Endothelial cell of umbilical vein (primary cell): ENCODE data around the gene UBN2. TPM values are rescaled to one million over a fixed set of nuclear protein-coding genes. Genes with fewer than 3 reads are reported as not detected.
A peak's percentile ranks its signal among the peaks of the same experiment; 100 is the strongest.

Experiments used
- BruUV-seq: library from RNA; stranded (reverse); fragments of 400-500 nt; replicated peaks from 2 replicates; lab custom pipeline; 2021; lab: Mats Ljungman, UMichigan
- CTCF ChIA-PET: fragments of 300-600, 350-600 bp; sonication (Branson Sonifier 250); formaldehyde crosslinking; loops from one replicate; lab custom pipeline; 2021; ENCODE audit warnings: antibody characterized with exemption, inconsistent platforms; lab: Charles Lee
- POLR2A ChIA-PET: fragments of 300-600, 350-600 bp; sonication (Branson Sonifier 250); formaldehyde crosslinking; loops from one replicate; lab custom pipeline; 2021; ENCODE audit warnings: antibody characterized with exemption, inconsistent platforms; lab: Charles Lee
- DNase-seq: peaks from one replicate; pipeline ENCODE4 v3.0.0-alpha.2; 2011; ENCODE audit warnings: low read depth, low spot score
- FAIRE-seq: peaks from 2 replicates; lab custom pipeline; 2011; peaks lifted over from hg19 to GRCh38; lab: Jason Lieb, UNC
- H2AFZ ChIP-seq: 2 replicates; pipeline ENCODE4 v1.6.0; 2012; ENCODE audit warnings: low read depth, low read length, control low read depth, inconsistent platforms
- H3K27ac ChIP-seq: 2 replicates; pipeline ENCODE4 v1.5.1; 2011; ENCODE audit warnings: low read depth, mild to moderate bottlenecking, control low read depth, low read length, moderate library complexity; ENCODE audit not compliant: insufficient read depth
- H3K27me3 ChIP-seq, 2 experiments: 2 replicates each; pipeline versions ENCODE4 v1.6.0 to v1.6.1; 2011; ENCODE audit warnings: low read length in 2 of 2, mixed read lengths in 1 of 2; ENCODE audit not compliant: control insufficient read depth in 2 of 2, insufficient read depth in 2 of 2
- H3K36me3 ChIP-seq, 2 experiments: 2 replicates in 1 of 2; 3 replicates in 1 of 2; pipeline ENCODE4 v1.5.1; 2011; ENCODE audit warnings: low read length in 2 of 2, mild to moderate bottlenecking in 1 of 2, moderate library complexity in 1 of 2; ENCODE audit not compliant: control insufficient read depth in 2 of 2, insufficient read depth in 2 of 2; ENCODE audit errors: extremely low read depth in 1 of 2
- H3K4me1 ChIP-seq: 3 replicates; pipeline ENCODE4 v1.5.1; 2011; ENCODE audit warnings: mild to moderate bottlenecking, low read length; ENCODE audit not compliant: control insufficient read depth, insufficient read depth; ENCODE audit errors: extremely low read depth
- H3K4me2 ChIP-seq: 2 replicates; pipeline ENCODE4 v1.6.1; 2011; ENCODE audit warnings: low read length, control low read depth, mixed read lengths; ENCODE audit not compliant: insufficient read depth
- H3K4me3 ChIP-seq, 3 experiments: fragments of 200-600 bp in 1 of 3; sonication (generic), shearing (Covaris generic) in 1 of 3; replicated peaks in 1 of 3; 2 replicates each; pipeline ENCODE4 v1.5.1; 2011 to 2016; ENCODE audit warnings: control low read depth in 3 of 3, low read length in 3 of 3, mild to moderate bottlenecking in 2 of 3, inconsistent platforms in 1 of 3, low read depth in 1 of 3, moderate library complexity in 1 of 3; ENCODE audit not compliant: insufficient read depth in 1 of 3
- H3K79me2 ChIP-seq: 2 replicates; pipeline ENCODE4 v1.6.0; 2012; ENCODE audit warnings: low read length, inconsistent platforms; ENCODE audit not compliant: control insufficient read depth, insufficient read depth
- H3K9ac ChIP-seq: replicated peaks from 2 replicates; pipeline ENCODE3; 2011; ENCODE audit warnings: low read length, control low read depth; ENCODE audit not compliant: insufficient read depth; ENCODE audit errors: extremely low read depth
- H3K9me1 ChIP-seq: replicated peaks from 3 replicates; pipeline ENCODE4 v1.6.0; 2011; ENCODE audit warnings: mild to moderate bottlenecking, low read length; ENCODE audit not compliant: control insufficient read depth, insufficient read depth; ENCODE audit errors: extremely low read depth
- H3K9me3 ChIP-seq: replicated peaks from 2 replicates; pipeline ENCODE4 v1.5.1; 2012; ENCODE audit warnings: low read length, inconsistent platforms; ENCODE audit not compliant: control insufficient read depth, insufficient read depth
- H4K20me1 ChIP-seq: replicated peaks from 2 replicates; pipeline ENCODE3; 2011; ENCODE audit warnings: mild to moderate bottlenecking, low read length; ENCODE audit not compliant: control insufficient read depth, insufficient read depth; ENCODE audit errors: extremely low read depth
- CTCF ChIP-seq, 2 donors: IDR thresholded peaks; 1 replicate in 1 of 2; 2 replicates in 1 of 2; pipeline ENCODE4 v1.5.1; 2011; ENCODE audit warnings: low read length in 2 of 2, mild to moderate bottlenecking in 2 of 2, moderate library complexity in 2 of 2, control low read depth in 1 of 2, inconsistent platforms in 1 of 2, low read depth in 1 of 2; ENCODE audit not compliant: insufficient read depth in 1 of 2; ENCODE audit errors: extremely low read depth in 1 of 2
- EZH2 ChIP-seq: IDR thresholded peaks from 2 replicates; pipeline ENCODE4 v1.6.1; 2012; ENCODE audit warnings: borderline replicate concordance, low read depth, mild to moderate bottlenecking, moderate library complexity, low read length, inconsistent platforms; ENCODE audit not compliant: severe bottlenecking
- FOS ChIP-seq: IDR thresholded peaks from 2 replicates; pipeline ENCODE4 v1.6.1; 2011; ENCODE audit warnings: mild to moderate bottlenecking, low read length, moderate library complexity, borderline replicate concordance; ENCODE audit not compliant: insufficient read depth
- GATA2 ChIP-seq: IDR thresholded peaks from 2 replicates; pipeline ENCODE4 v1.7.0; 2011; ENCODE audit warnings: low read depth, mild to moderate bottlenecking, moderate library complexity, mixed read lengths, low read length; ENCODE audit not compliant: insufficient read length, insufficient read depth
- JUN ChIP-seq: IDR thresholded peaks from 2 replicates; pipeline ENCODE4 v1.6.1; 2011; ENCODE audit warnings: borderline replicate concordance, low read depth; ENCODE audit not compliant: insufficient read length, insufficient read depth
- MAX ChIP-seq: IDR thresholded peaks from 2 replicates; pipeline ENCODE4 v1.6.1; 2011; ENCODE audit not compliant: insufficient read depth, insufficient read length
- POLR2AphosphoS5 ChIP-seq: IDR thresholded peaks from 2 replicates; pipeline ENCODE4 v1.6.1; 2012; ENCODE audit warnings: low read depth, mild to moderate bottlenecking, control low read depth, low read length, moderate library complexity; ENCODE audit not compliant: insufficient read depth
- dilution Hi-C: fragments of 300-500 bp; cut with MboI; formaldehyde crosslinking; loops from one replicate; pipeline ENCODE4 v1.15.0; 2019; ENCODE audit warnings: low sequenced_read_pairs; ENCODE audit not compliant: extremely low pct_ligation_motif_present
- intact Hi-C: fragments of 100-400 bp; cut with micrococcal nuclease; formaldehyde crosslinking; loops from one replicate; pipeline ENCODE4 v1.10.0; 2022
- polyA plus RNA-seq, 4 experiments: library from polyadenylated mRNA; depleted of rRNA in 3 of 4; stranded (reverse) in 3 of 4; unstranded in 1 of 4; fragments of >200 nt; gene quantifications; 2 replicates each; pipeline versions ENCODE4 v1.2.1 to v1.2.3, GENCODE V29; 2011 to 2012; ENCODE audit warnings: missing spikeins in 1 of 4
- total RNA-seq: library from RNA; stranded (reverse); gene quantifications from 2 replicates; pipeline ENCODE4 v1.2.3, GENCODE V29; 2021

UBN2 gene
- total and polyA plus RNA-seq, 2 donors (not counting 3 experiments of a cell fraction or from before 2014, with no cell fraction given), result 2.2 to 14.2 TPM

- Histone ChIP-seq H2AFZ (no peak overlapping the region), H4K20me1 (no peaks in the 10 kb centered on the region), H3K4me1 (peaks cover 10% of the 10 kb centered on the region), H3K79me2 (no peaks in the 10 kb centered on the region), H3K4me2 (peak overlapping the region; percentile 41), H3K9ac (no peak overlapping the region), H3K27ac (peak overlapping the region; percentile 40), H3K36me3 (no peaks in the 10 kb centered on the region), H3K4me3 (no peak overlapping the region), H3K9me3 (no peaks in the 10 kb centered on the region), H3K27me3 (no peaks in the 10 kb centered on the region), H3K9me1 (no peaks in the 10 kb centered on the region)
- TF ChIP-seq FOS (peak; percentile 64), JUN (peak; percentile 20), POLR2AphosphoS5 (no peak), MAX (no peak), CTCF (IDR thresholded peaks at IDR 0.05; ENCODE audit: extremely low read depth in 1 of 2, insufficient read depth in 1 of 2, low read depth in 1 of 2, low read length in 2 of 2) (no peak), GATA2 (no peak), EZH2 (no peak)
- DNase-seq, result peak; percentile 30
- FAIRE-seq, result no peak
- no TSS peak for BruUV-seq
- intact Hi-C loops, result no loop called here
- POLR2A ChIA-PET, result no interaction called here
- dilution Hi-C loops, result no loop called here
- CTCF ChIA-PET, result no interaction called here
Observed at GRCh38 chr7:139300390-139300789, 69.4 kb downstream of the UBN2 start.
